HCT116 (cell line): ENCODE measurements around the gene APOBEC3A. TPM values are rescaled to one million over a fixed set of nuclear protein-coding genes. Genes with fewer than 3 reads are reported as not detected.

ENCODE experiments used
- ATAC-seq: fragments of 200-7000 bp; cut with Tn5 transposase; 2 replicates; pipeline ENCODE4 v1.9.1; 2020; ENCODE audit warnings: mild to moderate bottlenecking, moderate library complexity
- BruUV-seq: library from RNA; stranded (reverse); fragments of 400-500 nt; replicated peaks from 2 replicates; lab custom pipeline; 2021; lab: Mats Ljungman, UMichigan
- CTCF ChIA-PET: fragments of 300-600 bp; sonication (Branson Sonifier 250); formaldehyde crosslinking; loops from one replicate; lab custom pipeline; 2021; ENCODE audit warnings: antibody characterized with exemption; lab: Charles Lee
- POLR2A ChIA-PET: fragments of 300-600, 350-600 bp; sonication (Branson Sonifier 250); formaldehyde crosslinking; loops from one replicate; lab custom pipeline; 2021; ENCODE audit warnings: antibody characterized with exemption; lab: Charles Lee
- RAD21 ChIA-PET, 2 experiments: fragments of 300-600 bp; sonication (Branson Sonifier 250); formaldehyde crosslinking; loops; one replicate each; lab custom pipeline; 2023; ENCODE audit warnings: low total read pairs in 2 of 2; ENCODE audit not compliant: uncharacterized antibody in 2 of 2, unreplicated experiment in 2 of 2, low non-redundant PET in 1 of 2; lab: Charles Lee
- DNase-seq: peaks from one replicate; pipeline ENCODE4 v3.0.0-alpha.2; 2010; ENCODE audit warnings: low read depth, low spot score
- H2AFZ ChIP-seq: fragments of 200-600 bp; shearing (Covaris generic), sonication (generic); 2 replicates; pipeline ENCODE4 v1.6.1; 2017; ENCODE audit warnings: low read depth, mixed run types, mixed read lengths, antibody characterized with exemption, low read length; ENCODE audit not compliant: poor library complexity, severe bottlenecking
- H3K27ac ChIP-seq: 2 replicates; pipeline ENCODE4 v1.5.1; 2012; ENCODE audit warnings: low read depth, low read length
- H3K27me3 ChIP-seq: fragments of 200-600 bp; sonication (generic); 2 replicates; pipeline ENCODE4 v1.6.1; 2016; ENCODE audit warnings: mixed run types, low read length, mixed read lengths; ENCODE audit not compliant: insufficient read depth
- H3K36me3 ChIP-seq, 2 experiments: fragments of 200-500 bp in 1 of 2; fragments of 200-600 bp in 1 of 2; sonication (Bioruptor generic) in 1 of 2; sonication (generic) in 1 of 2; 2 replicates each; pipeline versions ENCODE4 v1.5.1 to v1.6.1; 2014 to 2016; ENCODE audit warnings: low read length in 2 of 2, inconsistent platforms in 1 of 2, mixed read lengths in 1 of 2, mixed run types in 1 of 2; ENCODE audit not compliant: insufficient read depth in 2 of 2, control insufficient read depth in 1 of 2
- H3K4me1 ChIP-seq, 2 experiments: fragments of 200-600 bp in 1 of 2; sonication (generic) in 1 of 2; 2 replicates each; pipeline versions ENCODE4 v1.5.1 to v1.6.1; 2012 to 2017; ENCODE audit warnings: low read length in 2 of 2, inconsistent platforms in 1 of 2, mild to moderate bottlenecking in 1 of 2, mixed read lengths in 1 of 2, mixed run types in 1 of 2, moderate library complexity in 1 of 2; ENCODE audit not compliant: insufficient read depth in 2 of 2, control insufficient read depth in 1 of 2
- H3K4me2 ChIP-seq: fragments of 200-600 bp; sonication (generic); 2 replicates; pipeline ENCODE4 v1.6.1; 2017; ENCODE audit warnings: mixed run types, low read length, mixed read lengths
- H3K4me3 ChIP-seq, 2 experiments: fragments of 200-600 bp in 1 of 2; sonication (generic) in 1 of 2; replicated peaks in 1 of 2; 2 replicates each; pipeline ENCODE4 v1.5.1; 2011 to 2016; ENCODE audit warnings: low read length in 2 of 2, control low read depth in 1 of 2, low read depth in 1 of 2, mild to moderate bottlenecking in 1 of 2, mixed read lengths in 1 of 2, mixed run types in 1 of 2
- H3K79me2 ChIP-seq: fragments of 200-600 bp; sonication (generic); 2 replicates; pipeline ENCODE4 v1.6.1; 2017; ENCODE audit warnings: mild to moderate bottlenecking, mixed run types, low read length, moderate library complexity, mixed read lengths; ENCODE audit not compliant: insufficient read depth
- H3K9ac ChIP-seq: fragments of 200-600 bp; sonication (generic); 2 replicates; pipeline ENCODE4 v1.6.1; 2016; ENCODE audit warnings: low read length, mixed read lengths
- H3K9me2 ChIP-seq: fragments of 200-600 bp; sonication (generic), shearing (Covaris generic); 2 replicates; pipeline ENCODE4 v1.6.1; 2017; ENCODE audit warnings: mixed run types, mild to moderate bottlenecking, moderate library complexity; ENCODE audit not compliant: insufficient read depth
- H3K9me3 ChIP-seq, 2 experiments: fragments of 200-500 bp in 1 of 2; fragments of 200-600 bp in 1 of 2; sonication (Bioruptor generic) in 1 of 2; sonication (generic) in 1 of 2; 2 replicates each; pipeline ENCODE4 v1.6.1; 2014 to 2017; ENCODE audit warnings: low read length in 2 of 2, mixed read lengths in 2 of 2, inconsistent platforms in 1 of 2, low read depth in 1 of 2, mild to moderate bottlenecking in 1 of 2, mixed run types in 1 of 2, moderate library complexity in 1 of 2; ENCODE audit not compliant: control insufficient read depth in 1 of 2, insufficient read depth in 1 of 2
- H4K20me1 ChIP-seq: fragments of 200-600 bp; sonication (generic), shearing (Covaris generic); 2 replicates; pipeline ENCODE4 v1.6.1; 2017; ENCODE audit warnings: mixed run types, mild to moderate bottlenecking, moderate library complexity; ENCODE audit not compliant: insufficient read depth
- ATF3 ChIP-seq: IDR thresholded peaks from 2 replicates; pipeline ENCODE4 v1.6.1; 2012
- CBX3 ChIP-seq: IDR thresholded peaks from 2 replicates; pipeline ENCODE4 v1.6.1; 2012; ENCODE audit warnings: low read depth
- CEBPB ChIP-seq: IDR thresholded peaks from 2 replicates; pipeline ENCODE4 v1.6.1; 2012; ENCODE audit warnings: low read depth
- EGR1 ChIP-seq: IDR thresholded peaks from 2 replicates; pipeline ENCODE4 v1.6.1; 2012; ENCODE audit warnings: low read depth
- EZH2 ChIP-seq: fragments of 200-600 bp; sonication (generic); IDR thresholded peaks from 2 replicates; pipeline ENCODE4 v1.6.1; 2017; ENCODE audit warnings: antibody characterized with exemption, mixed run types
- EZH2phosphoT487 ChIP-seq: fragments of 200-600 bp; IDR thresholded peaks from 2 replicates; pipeline ENCODE4 v1.6.1; 2018; ENCODE audit warnings: antibody characterized with exemption, borderline replicate concordance
- MAX ChIP-seq: IDR thresholded peaks from 2 replicates; pipeline ENCODE4 v1.6.1; 2012
- POLR2A ChIP-seq: IDR thresholded peaks from 2 replicates; pipeline ENCODE4 v1.7.0; 2011; ENCODE audit warnings: borderline replicate concordance; ENCODE audit not compliant: insufficient read depth, insufficient read length; ENCODE audit errors: extremely low read depth
- RAD21 ChIP-seq: IDR thresholded peaks from 2 replicates; pipeline ENCODE4 v1.6.1; 2012; ENCODE audit warnings: low read depth, mild to moderate bottlenecking
- SIN3A ChIP-seq: IDR thresholded peaks from 2 replicates; pipeline ENCODE4 v1.6.1; 2012; ENCODE audit warnings: low read depth
- SP1 ChIP-seq: IDR thresholded peaks from 2 replicates; pipeline ENCODE4 v1.6.1; 2012; ENCODE audit warnings: low read depth
- SRF ChIP-seq: IDR thresholded peaks from 2 replicates; pipeline ENCODE4 v1.6.1; 2012; ENCODE audit warnings: low read depth
- TCF7L2 ChIP-seq: IDR thresholded peaks from 2 replicates; pipeline ENCODE4 v1.7.0; 2011; ENCODE audit warnings: borderline replicate concordance, inconsistent platforms; ENCODE audit not compliant: insufficient read depth, insufficient read length; ENCODE audit errors: extremely low read depth
- YY1 ChIP-seq: IDR thresholded peaks from 2 replicates; pipeline ENCODE4 v1.6.1; 2011; ENCODE audit warnings: low read length, low read depth, moderate library complexity, mild to moderate bottlenecking; ENCODE audit not compliant: insufficient replicate concordance; ENCODE audit errors: extremely low read depth
- ZBTB33 ChIP-seq: IDR thresholded peaks from 2 replicates; pipeline ENCODE4 v1.6.1; 2011; ENCODE audit warnings: mild to moderate bottlenecking, low read length, moderate library complexity; ENCODE audit not compliant: insufficient replicate concordance; ENCODE audit errors: extremely low read depth
- ZFX ChIP-seq: fragments of 450-650 bp; IDR thresholded peaks from 2 replicates; pipeline ENCODE4 v1.6.1; 2017
- intact Hi-C: fragments of 100-400 bp; cut with micrococcal nuclease; formaldehyde crosslinking; loops from 2 replicates; pipeline ENCODE4 v1.10.0; 2022
- total RNA-seq: library from RNA; stranded (reverse); gene quantifications from one replicate; pipeline ENCODE4 v1.2.1, GENCODE V29; 2021; ENCODE audit not compliant: unreplicated experiment

Gene APOBEC3A
- total RNA-seq, 1 experiment from 2014 or later, result not detected

- ChIA-PET RAD21 (no interaction called here), POLR2A (no interaction called here), CTCF (no interaction called here)
- Histone ChIP-seq H2AFZ (no peak overlapping the region), H3K27me3 (no peaks in the 10 kb centered on the region), H3K79me2 (no peaks in the 10 kb centered on the region), H3K4me2 (no peak overlapping the region), H3K4me3 (no peak overlapping the region), H3K4me1 (peaks cover under 1 to 5% of the 10 kb centered on the region in 2 experiments; a peak in 3 of 4 replicates), H3K9me3 (no peaks in the 10 kb centered on the region), H3K9me2 (no peaks in the 10 kb centered on the region), H3K36me3 (no peaks in the 10 kb centered on the region), H3K27ac (no peak overlapping the region), H3K9ac (no peak overlapping the region), H4K20me1 (no peaks in the 10 kb centered on the region)
- no peak for TF ChIP-seq SP1
- no peak for TF ChIP-seq SRF
- no peak for TF ChIP-seq ZBTB33
- TF ChIP-seq CBX3, result no peak
- no peak for TF ChIP-seq MAX
- no peak for TF ChIP-seq RAD21
- TF ChIP-seq YY1, result no peak
- TF ChIP-seq TCF7L2, result no peak
- no peak for TF ChIP-seq ATF3
- no peak for TF ChIP-seq POLR2A
- TF ChIP-seq SIN3A, result no peak
- TF ChIP-seq CEBPB, result no peak
- no peak for TF ChIP-seq EGR1
- no peak for TF ChIP-seq ZFX
- no peak for TF ChIP-seq EZH2
- no peak for TF ChIP-seq EZH2phosphoT487
- ATAC-seq (no peak), DNase-seq (no peak)
- BruUV-seq, result no TSS peak
- intact Hi-C loops, result no loop called here
Measured at GRCh38 chr22:38968801-38969200, 11.4 kb downstream of the APOBEC3A start.
